HG02840 (cell line): Measurements from ENCODE around the gene MYO19.
"Not testable (repeated sequence)": the region's sequence is repeated elsewhere in the genome, so short reads cannot be mapped to it uniquely, and the experiment has no call there.

Experiments
- ATAC-seq: cut with Tn5 transposase; IDR thresholded peaks from one replicate; pipeline ENCODE4 v1.9.1; 2021; ENCODE audit warnings: mild to moderate bottlenecking, moderate library complexity, moderate number of reproducible peaks; ENCODE audit not compliant: unreplicated experiment, low FRiP score

MYO19 gene

GRCh38 chr17:36532435-36532975 lies 2.2 kb downstream of the MYO19 start:
- ATAC-seq, result no peak

GRCh38 chr17:36529121-36529520 lies 5.5 kb downstream of the MYO19 start:
- no peak for ATAC-seq

GRCh38 chr17:36527621-36528250 lies 6.9 kb downstream of the MYO19 start:
- no peak for ATAC-seq

- no peak for ATAC-seq
Observed at GRCh38 chr17:36525888-36526287, 8.8 kb downstream of the MYO19 start.

GRCh38 chr17:36525113-36525512 lies 9.6 kb downstream of the MYO19 start:
- no peak for ATAC-seq

- no peak for ATAC-seq
Observed at GRCh38 chr17:36524428-36524876, 10.2 kb downstream of the MYO19 start.

GRCh38 chr17:36523113-36523512 lies 11.6 kb downstream of the MYO19 start:
- no peak for ATAC-seq

GRCh38 chr17:36515837-36516236 lies 18.8 kb downstream of the MYO19 start:
- ATAC-seq, result no peak

GRCh38 chr17:36514856-36515255 lies 19.8 kb downstream of the MYO19 start:
- no peak for ATAC-seq

GRCh38 chr17:36512641-36513040 lies 22.0 kb downstream of the MYO19 start:
- no peak for ATAC-seq

GRCh38 chr17:36511216-36511615 lies 23.5 kb downstream of the MYO19 start:
- no peak for ATAC-seq

- no peak for ATAC-seq
Observed at GRCh38 chr17:36510636-36511035, 24.0 kb downstream of the MYO19 start.

- no peak for ATAC-seq
Observed at GRCh38 chr17:36509272-36509985, 25.2 kb downstream of the MYO19 start.

GRCh38 chr17:36508439-36508838 lies 26.2 kb downstream of the MYO19 start:
- not testable (repeated sequence) for ATAC-seq

GRCh38 chr17:36507266-36507665 lies 27.4 kb downstream of the MYO19 start:
- ATAC-seq, result no peak

- no peak for ATAC-seq
Observed at GRCh38 chr17:36506831-36507230, 27.8 kb downstream of the MYO19 start.

- ATAC-seq, result no peak
Observed at GRCh38 chr17:36506249-36506826, 28.3 kb downstream of the MYO19 start.

- ATAC-seq, result no peak
Observed at GRCh38 chr17:36505171-36505570, 29.5 kb downstream of the MYO19 start.

- no peak for ATAC-seq
Observed at GRCh38 chr17:36504156-36504545, 30.5 kb downstream of the MYO19 start.

GRCh38 chr17:36503456-36504155 lies 31.1 kb downstream of the MYO19 start:
- ATAC-seq, result no peak

- no peak for ATAC-seq
Observed at GRCh38 chr17:36501963-36502362, 32.7 kb downstream of the MYO19 start.
